Subcutaneous abdominal adipose tissue (tissue), 5 donors: ENCODE results near the gene NAT9.

Experiments
- H3K27ac ChIP-seq: one replicate; pipeline ENCODE4 v1.7.0; 2013; ENCODE audit warnings: low read depth, mild to moderate bottlenecking, inconsistent platforms, low read length, moderate library complexity
- H3K27me3 ChIP-seq, 5 donors: one replicate each; pipeline ENCODE4 v1.7.0; 2013; ENCODE audit warnings: low read length in 5 of 5, inconsistent platforms in 1 of 5; ENCODE audit not compliant: control insufficient read depth in 5 of 5, insufficient read depth in 4 of 5
- H3K36me3 ChIP-seq, 5 donors: one replicate each; pipeline ENCODE4 v1.7.0; 2013; ENCODE audit warnings: low read length in 5 of 5; ENCODE audit not compliant: control insufficient read depth in 5 of 5, insufficient read depth in 5 of 5
- H3K4me1 ChIP-seq, 5 donors: one replicate each; pipeline ENCODE4 v1.7.0; 2013; ENCODE audit warnings: low read length in 5 of 5, mild to moderate bottlenecking in 3 of 5, moderate library complexity in 1 of 5; ENCODE audit not compliant: control insufficient read depth in 5 of 5, insufficient read depth in 5 of 5
- H3K4me3 ChIP-seq, 5 donors: one replicate each; pipeline ENCODE4 v1.7.0; 2013; ENCODE audit warnings: low read length in 5 of 5, low read depth in 1 of 5
- H3K9ac ChIP-seq, 5 donors: one replicate each; pipeline ENCODE4 v1.7.0; 2013; ENCODE audit warnings: low read length in 5 of 5, mild to moderate bottlenecking in 4 of 5, moderate library complexity in 3 of 5
- H3K9me3 ChIP-seq, 5 donors: one replicate each; pipeline ENCODE4 v1.7.0; 2013; ENCODE audit warnings: low read length in 5 of 5; ENCODE audit not compliant: control insufficient read depth in 5 of 5
- donor health status: healthy.
- donor health status: healthy.
- donor health status: healthy.
- donor health status: healthy.
- donor health status: healthy.

The NAT9 gene, protein sequence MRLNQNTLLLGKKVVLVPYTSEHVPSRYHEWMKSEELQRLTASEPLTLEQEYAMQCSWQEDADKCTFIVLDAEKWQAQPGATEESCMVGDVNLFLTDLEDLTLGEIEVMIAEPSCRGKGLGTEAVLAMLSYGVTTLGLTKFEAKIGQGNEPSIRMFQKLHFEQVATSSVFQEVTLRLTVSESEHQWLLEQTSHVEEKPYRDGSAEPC

GRCh38 chr17:74776044-74776962, at the start of gene NAT9:
Gene NAT9 (minus strand): TSS chr17:74776345. CDS start chr17:74775698, 647 bp downstream.
- H3K27ac ChIP-seq: peak within 1 kb of the TSS; percentile 79
- no peaks in the 10 kb centered on the region for H3K9me3 ChIP-seq
- peak within 1 kb of the TSS; percentile 86 to 96 (median 93) for H3K4me3 ChIP-seq
- peaks cover 0 to 40% (median 38%) of the 10 kb centered on the region in 5 donors for H3K36me3 ChIP-seq
- H3K4me1 ChIP-seq: peaks cover 12 to 48% (median 28%) of the 10 kb centered on the region in 5 donors
- peak within 1 kb of the TSS; percentile 86 to 91 (median 87) for H3K9ac ChIP-seq
- no peaks in the 10 kb centered on the region for H3K27me3 ChIP-seq

DNA sequence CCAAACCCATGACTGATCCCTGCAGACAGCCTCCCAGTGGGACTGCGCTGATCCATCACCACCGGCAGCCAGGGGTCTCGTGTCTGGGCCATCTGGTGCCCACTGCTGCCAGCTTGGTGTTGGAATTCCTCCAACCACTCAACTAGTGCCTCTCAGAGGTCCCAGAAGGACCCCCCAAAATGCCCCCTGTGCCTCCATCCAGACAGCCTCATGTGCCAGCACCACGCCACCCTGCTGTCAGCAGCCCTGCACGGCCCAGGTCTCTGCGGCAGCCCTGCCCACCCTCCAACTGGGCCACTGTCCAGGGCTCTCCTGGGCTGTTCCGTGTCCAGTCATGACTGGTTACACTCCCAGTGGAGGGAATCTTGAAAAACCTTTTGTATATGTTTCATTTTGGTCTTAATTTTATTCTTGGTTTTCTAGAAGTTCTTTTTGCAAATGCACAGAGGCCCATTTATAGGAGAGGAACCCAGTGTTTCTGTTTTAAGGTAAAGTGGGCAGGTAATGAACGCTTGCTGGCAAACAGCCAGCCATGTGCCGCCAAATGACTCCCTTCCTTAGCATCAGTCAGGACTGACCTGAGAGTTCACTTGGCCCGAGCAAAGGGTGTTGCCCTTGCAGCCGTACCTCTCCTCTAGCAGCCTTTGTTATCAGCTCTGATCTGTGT, 48.9 kb upstream of the NAT9 start:
- Histone ChIP-seq H3K4me1 (peaks cover 5 to 23% (median 13%) of the 10 kb centered on the region in 5 donors), H3K36me3 (peaks cover 0 to 49% (median 36%) of the 10 kb centered on the region in 5 donors), H3K9ac (no peak overlapping the region), H3K4me3 (no peak overlapping the region), H3K27me3 (no peaks in the 10 kb centered on the region), H3K27ac (no peak overlapping the region), H3K9me3 (no peaks in the 10 kb centered on the region)

GRCh38 chr17:74822939-74823367, 46.8 kb upstream of the NAT9 start:
- peak overlapping the region in 3 of 5 donors; percentile 7 to 63 (median 14) for H3K9ac ChIP-seq

DNA sequence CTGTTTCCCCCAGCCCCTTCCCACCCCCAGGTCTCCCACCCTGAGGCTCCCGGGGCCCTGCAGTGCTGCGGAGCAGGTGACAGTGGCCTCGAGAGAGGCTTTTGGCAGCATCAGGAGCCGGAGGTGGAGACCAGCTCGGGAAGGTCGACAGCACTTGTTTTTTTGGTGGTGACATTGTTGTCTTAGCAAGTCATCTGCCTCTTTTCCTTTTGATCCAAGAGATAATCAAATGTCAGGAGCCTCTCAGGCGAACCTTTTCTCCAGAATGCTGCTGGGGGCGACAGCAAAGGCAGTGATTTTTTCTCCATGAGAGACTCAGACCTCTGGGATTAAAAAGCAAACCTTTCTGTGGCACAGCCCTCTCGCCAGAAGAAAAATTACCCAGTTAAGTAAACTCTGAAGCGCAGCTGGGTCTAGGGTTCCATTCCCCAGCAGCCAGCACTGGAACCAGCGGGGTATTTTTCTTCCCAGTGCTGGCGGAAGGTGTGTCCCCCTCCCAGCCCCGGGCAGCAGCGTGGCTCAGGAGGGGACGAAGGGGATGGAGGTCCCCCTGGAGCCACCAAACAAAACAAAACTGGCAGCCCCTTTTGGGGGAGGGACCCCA, 46.3 kb upstream of the NAT9 start:
- no peak overlapping the region for H3K9ac ChIP-seq
- H3K4me1 ChIP-seq: peaks cover 5 to 23% (median 13%) of the 10 kb centered on the region in 5 donors
- H3K4me3 ChIP-seq: no peak overlapping the region
- no peaks in the 10 kb centered on the region for H3K27me3 ChIP-seq
- H3K27ac ChIP-seq: peak overlapping the region; percentile 30
- no peaks in the 10 kb centered on the region for H3K9me3 ChIP-seq
- peaks cover 0 to 50% (median 42%) of the 10 kb centered on the region in 5 donors for H3K36me3 ChIP-seq

More at GRCh38 chr17:74822939-74823367, 46.8 kb upstream of the NAT9 start:
- Histone ChIP-seq H3K27me3 (no peaks in the 10 kb centered on the region), H3K4me1 (peaks cover 5 to 23% (median 13%) of the 10 kb centered on the region in 5 donors), H3K27ac (peak overlapping the region; percentile 30), H3K36me3 (peaks cover 0 to 50% (median 37%) of the 10 kb centered on the region in 5 donors), H3K4me3 (no peak overlapping the region), H3K9me3 (no peaks in the 10 kb centered on the region)

- H3K27me3 ChIP-seq: no peaks in the 10 kb centered on the region
- no peak overlapping the region for H3K9ac ChIP-seq
- H3K4me1 ChIP-seq: peaks cover 5 to 23% (median 13%) of the 10 kb centered on the region in 5 donors
- H3K9me3 ChIP-seq: no peaks in the 10 kb centered on the region
- H3K4me3 ChIP-seq: no peak overlapping the region
- H3K27ac ChIP-seq: no peak overlapping the region
- H3K36me3 ChIP-seq: peaks cover 0 to 56% (median 47%) of the 10 kb centered on the region in 5 donors
Observed at GRCh38 chr17:74821655-74822334, 45.6 kb upstream of the NAT9 start.

GRCh38 chr17:74819801-74820436, 43.8 kb upstream of the NAT9 start:
- H3K36me3 ChIP-seq: peaks cover 0 to 47% (median 38%) of the 10 kb centered on the region in 5 donors

GRCh38 chr17:74818291-74818938, 42.3 kb upstream of the NAT9 start:
- H3K27me3 ChIP-seq: no peaks in the 10 kb centered on the region
- no peak overlapping the region for H3K27ac ChIP-seq
- H3K4me3 ChIP-seq: no peak overlapping the region
- H3K4me1 ChIP-seq: peaks cover 5 to 32% (median 21%) of the 10 kb centered on the region in 5 donors
- no peak overlapping the region for H3K9ac ChIP-seq
- no peaks in the 10 kb centered on the region for H3K9me3 ChIP-seq
- H3K36me3 ChIP-seq: peaks cover 0 to 34% (median 33%) of the 10 kb centered on the region in 5 donors

More at GRCh38 chr17:74819801-74820436, 43.8 kb upstream of the NAT9 start:
- H3K4me3 ChIP-seq: no peak overlapping the region
- H3K9me3 ChIP-seq: no peaks in the 10 kb centered on the region
- H3K9ac ChIP-seq: no peak overlapping the region
- no peak overlapping the region for H3K27ac ChIP-seq
- peaks cover 5 to 24% (median 13%) of the 10 kb centered on the region in 5 donors for H3K4me1 ChIP-seq
- H3K27me3 ChIP-seq: no peaks in the 10 kb centered on the region

GRCh38 chr17:74816905-74817620, 40.9 kb upstream of the NAT9 start:
- no peaks in the 10 kb centered on the region for H3K9me3 ChIP-seq
- H3K4me1 ChIP-seq: peaks cover 3 to 33% (median 25%) of the 10 kb centered on the region in 5 donors
- H3K4me3 ChIP-seq: no peak overlapping the region
- no peak overlapping the region for H3K27ac ChIP-seq
- peaks cover 0 to 35% (median 33%) of the 10 kb centered on the region in 5 donors for H3K36me3 ChIP-seq
- H3K9ac ChIP-seq: no peak overlapping the region
- no peaks in the 10 kb centered on the region for H3K27me3 ChIP-seq
